HG03139 (cell line): ENCODE data around the gene MDK.

Experiments
- ATAC-seq: cut with Tn5 transposase; IDR thresholded peaks from one replicate; pipeline ENCODE4 v1.9.1; 2021; ENCODE audit not compliant: unreplicated experiment

MDK gene

DNA sequence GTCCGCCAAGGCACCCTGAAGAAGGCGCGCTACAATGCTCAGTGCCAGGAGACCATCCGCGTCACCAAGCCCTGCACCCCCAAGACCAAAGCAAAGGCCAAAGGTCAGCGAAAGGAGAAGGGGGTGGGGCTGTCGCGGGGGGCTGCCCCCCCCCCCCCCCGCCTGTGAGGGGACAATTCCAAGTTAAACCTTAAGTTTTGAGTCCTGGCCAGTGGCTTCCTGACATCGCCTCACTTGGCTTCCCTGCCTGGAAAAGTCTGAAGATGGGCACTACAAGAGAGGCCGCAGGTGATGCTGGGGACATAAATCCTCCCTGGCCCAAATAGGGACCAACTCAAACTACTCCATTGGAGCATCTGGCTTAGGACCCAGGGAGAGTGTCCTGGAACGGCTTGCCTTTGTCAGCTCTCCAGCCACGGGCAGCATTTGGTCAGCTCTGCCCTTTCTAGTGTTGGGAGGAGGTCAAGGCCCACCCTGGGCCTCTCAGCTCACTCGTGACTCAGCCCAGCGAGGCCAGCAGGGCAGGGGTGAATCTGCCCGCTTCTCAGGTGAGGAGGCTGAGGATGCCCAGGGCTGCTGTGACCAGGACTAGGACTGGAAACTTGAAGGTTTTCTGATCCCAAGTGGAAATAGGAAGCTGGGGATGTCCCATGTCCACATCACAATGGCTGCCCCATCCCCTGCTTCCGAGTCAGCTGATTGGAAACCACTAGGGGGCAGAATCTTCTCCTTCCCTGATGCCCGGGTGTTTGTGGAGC lies 1.4 kb downstream of the MDK start:
- no peak for ATAC-seq

DNA sequence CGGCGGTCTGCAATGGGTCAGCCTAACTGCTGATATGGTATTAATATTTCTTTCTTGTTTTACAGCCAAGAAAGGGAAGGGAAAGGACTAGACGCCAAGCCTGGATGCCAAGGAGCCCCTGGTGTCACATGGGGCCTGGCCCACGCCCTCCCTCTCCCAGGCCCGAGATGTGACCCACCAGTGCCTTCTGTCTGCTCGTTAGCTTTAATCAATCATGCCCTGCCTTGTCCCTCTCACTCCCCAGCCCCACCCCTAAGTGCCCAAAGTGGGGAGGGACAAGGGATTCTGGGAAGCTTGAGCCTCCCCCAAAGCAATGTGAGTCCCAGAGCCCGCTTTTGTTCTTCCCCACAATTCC lies 1.9 kb downstream of the MDK start:
- no peak for ATAC-seq

GRCh38 chr11:46383974-46384701 lies 2.7 kb downstream of the MDK start:
- ATAC-seq = no peak

DNA sequence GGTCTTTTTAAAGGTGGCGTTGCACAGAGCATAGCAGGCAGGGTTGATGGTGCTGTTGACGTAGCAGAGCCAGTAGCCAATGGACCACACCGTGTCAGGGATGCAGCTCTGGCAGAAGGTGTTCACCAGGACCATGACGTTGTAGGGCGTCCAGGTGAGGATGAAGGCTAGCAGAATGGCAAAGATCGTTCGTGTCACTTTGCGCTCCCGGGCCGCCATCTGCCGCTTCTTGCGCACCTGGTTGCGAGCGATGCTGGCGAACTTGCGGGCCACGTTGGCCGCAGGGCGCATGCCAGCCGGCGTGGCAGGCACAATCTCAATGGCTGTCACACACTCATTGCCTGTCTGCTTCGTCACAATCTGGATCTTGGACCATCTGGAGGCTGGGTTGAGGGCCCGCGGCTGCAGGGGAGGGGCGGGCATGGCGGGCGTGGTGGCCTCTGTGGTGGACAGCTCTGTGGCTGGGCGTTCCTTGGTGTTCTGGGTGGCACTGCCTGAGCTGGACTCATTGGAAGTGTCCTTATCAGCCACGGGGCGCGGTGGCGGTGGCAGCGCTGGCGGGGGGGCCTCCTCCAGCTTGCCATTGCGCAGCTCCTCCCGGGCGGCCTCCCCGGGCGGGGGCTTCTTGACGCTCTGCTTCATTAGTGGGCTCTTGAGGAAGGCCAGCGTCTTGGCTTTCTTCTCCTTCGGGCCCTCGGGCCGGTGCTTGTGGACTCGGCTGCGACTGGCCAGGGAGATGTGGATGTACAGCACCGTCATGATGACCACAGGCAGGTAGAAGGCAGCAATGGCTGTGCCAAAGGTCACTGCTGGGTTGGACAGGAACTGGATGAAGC lies 3.9 kb downstream of the MDK start:
- no peak for ATAC-seq

DNA sequence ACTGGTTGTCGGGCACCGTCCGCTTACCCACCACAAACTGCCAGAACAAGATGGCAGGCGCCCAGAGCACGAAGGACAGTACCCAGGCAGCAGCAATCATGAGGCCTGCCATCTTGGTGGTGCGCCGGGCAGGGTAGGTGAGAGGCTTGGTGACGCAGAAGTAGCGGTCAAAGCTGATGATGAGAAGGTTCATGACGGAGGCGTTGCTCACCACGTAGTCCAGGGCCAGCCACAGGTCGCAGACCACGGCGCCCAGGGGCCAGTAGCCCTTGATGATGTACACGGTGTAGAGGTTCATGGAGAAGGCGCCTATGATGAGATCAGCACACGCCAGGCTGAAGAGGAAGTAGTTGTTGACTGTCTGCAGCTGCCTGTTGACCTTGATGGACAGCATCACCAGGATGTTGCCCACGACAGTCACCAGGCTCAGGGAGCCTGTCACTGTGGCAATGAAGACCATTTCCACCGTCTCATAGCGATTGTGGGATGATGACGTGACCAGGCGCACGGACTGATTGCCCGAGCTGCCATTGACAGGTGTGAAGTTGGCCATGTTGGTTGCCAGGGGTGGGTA lies 4.6 kb downstream of the MDK start:
- no peak for ATAC-seq

GRCh38 chr11:46386674-46387073 lies 5.2 kb downstream of the MDK start:
- ATAC-seq = no peak

DNA sequence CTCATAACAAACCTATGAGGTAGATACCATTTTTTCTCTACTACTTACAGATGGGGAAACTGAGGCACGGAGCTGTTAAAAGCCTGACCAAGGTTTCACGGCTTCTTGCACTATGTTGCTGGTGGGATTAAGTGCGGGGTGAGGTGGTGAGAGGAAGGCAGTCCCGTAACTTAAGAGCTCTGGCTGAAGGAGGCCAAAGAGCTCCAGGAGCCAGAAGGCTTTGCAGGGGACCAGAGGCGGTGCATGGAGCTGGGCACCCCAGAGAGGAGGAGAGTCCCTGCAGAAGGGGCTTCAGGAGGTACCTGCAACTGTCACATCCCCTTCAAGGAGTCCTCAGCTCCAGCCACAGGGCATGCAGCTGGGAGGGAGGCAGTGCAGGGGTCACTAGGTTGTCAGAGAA lies 6.0 kb downstream of the MDK start:
- no peak for ATAC-seq

- ATAC-seq = no peak
Measured at GRCh38 chr11:46387919-46388618, 6.6 kb downstream of the MDK start.

DNA sequence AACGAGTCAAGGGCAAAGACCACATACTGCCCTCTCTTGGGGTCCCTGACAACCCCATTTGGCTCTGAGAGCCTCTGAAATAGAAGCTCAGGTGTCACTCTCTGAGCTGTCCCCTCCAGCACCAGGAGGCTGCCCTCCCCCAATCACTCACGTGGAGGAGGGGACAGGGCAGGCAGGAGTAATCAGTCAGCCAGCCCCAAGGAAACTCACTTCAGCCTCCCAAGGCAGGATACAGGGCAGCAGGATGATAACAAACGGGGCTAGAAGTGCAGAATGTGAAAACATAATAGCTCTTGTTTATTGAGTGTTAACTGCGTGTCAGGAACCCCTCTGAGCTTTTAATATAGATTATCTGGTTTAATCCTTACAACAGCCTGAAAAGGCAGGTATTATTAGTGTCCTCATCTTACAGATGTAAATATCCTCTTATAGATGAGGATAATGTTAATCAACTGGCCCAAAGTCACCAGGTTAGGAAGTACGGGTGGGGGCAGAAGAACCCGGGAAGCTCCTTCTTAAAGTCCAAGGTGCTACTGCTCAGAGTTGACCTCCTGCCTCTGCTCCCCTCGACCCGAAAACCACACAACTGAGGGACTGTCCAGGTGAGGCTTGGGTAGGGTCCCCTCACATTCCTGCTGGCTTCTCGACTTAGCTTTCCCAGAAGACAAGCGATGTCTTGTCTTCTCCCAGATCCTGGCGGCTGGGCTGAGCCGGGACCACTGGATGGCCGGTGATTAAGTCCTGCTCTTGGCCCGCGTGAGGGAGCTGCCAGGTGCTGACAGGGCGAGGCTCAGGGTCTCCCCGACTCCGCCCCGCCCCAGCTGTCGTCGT lies 7.4 kb downstream of the MDK start:
- no peak for ATAC-seq

DNA sequence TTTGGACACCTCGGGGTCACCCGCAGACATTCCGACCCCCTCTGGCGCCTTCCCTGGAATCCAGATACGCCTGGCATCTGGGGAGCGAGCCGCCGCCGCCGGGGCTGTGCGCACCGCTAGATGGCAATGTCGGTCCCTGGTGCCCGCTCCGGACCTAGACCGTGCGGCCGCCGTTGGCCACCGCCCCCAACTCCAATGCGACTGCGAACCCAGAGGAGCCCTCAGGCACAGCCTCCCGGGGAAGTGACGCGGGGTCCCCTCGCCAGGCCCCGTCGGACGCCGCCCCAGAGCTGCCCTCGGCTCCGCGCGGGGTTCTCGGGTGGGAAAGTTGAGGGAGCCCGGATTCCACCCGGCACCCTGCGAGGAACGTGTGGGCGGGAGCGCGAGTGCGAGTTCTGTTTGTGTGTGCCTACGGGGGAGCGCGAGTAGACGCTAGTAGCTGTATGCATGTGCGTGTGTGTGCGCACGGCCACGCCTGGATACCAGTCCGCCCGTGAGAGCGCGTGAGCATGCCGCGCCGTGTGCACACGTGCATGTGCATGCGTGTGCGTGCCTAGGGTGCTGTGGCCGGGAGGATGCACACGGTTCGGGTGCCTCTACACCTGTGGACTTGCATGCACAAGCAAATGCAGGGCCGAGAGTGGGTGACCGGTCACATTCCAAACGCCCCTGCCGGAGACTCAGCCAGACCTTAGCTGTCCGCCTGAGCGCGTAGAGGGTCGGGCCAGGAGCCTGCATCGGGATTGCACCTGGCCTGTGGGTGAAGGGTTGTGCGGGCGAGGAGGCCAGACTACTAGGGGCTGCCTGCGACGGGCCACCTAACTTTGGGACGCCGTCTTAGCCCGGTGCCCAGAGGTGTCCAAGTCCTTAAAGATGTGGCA lies 8.2 kb downstream of the MDK start:
- no peak for ATAC-seq

- no peak for ATAC-seq
Measured at GRCh38 chr11:46390331-46391171, 9.1 kb downstream of the MDK start.

DNA sequence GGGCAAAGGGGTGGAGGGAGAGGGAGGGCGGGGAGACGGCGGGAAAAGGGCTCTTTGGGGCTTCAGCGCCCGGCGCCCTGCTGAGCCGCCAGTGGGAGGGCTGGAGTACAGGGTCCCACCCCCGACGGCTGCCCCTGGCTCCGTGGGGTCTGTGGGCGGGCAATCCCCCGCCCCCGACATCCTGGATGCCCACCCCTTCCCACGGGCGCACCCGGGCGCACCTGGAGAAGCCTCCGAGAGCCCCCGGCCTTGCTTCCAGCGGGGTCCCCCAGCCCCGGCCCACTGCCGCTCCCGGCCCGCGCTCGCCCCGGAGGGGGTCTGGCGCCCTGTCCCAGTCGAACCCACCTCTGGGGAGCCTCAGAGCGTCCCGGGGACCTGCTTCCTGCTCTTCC lies 9.7 kb downstream of the MDK start:
- no peak for ATAC-seq

- no peak for ATAC-seq
Measured at GRCh38 chr11:46391578-46392420, 10.3 kb downstream of the MDK start, which contains the start of gene CHRM4. TSS of gene CHRM4 (minus strand) at chr11:46391776. CDS start at chr11:46386557, 5,219 bp downstream.

DNA sequence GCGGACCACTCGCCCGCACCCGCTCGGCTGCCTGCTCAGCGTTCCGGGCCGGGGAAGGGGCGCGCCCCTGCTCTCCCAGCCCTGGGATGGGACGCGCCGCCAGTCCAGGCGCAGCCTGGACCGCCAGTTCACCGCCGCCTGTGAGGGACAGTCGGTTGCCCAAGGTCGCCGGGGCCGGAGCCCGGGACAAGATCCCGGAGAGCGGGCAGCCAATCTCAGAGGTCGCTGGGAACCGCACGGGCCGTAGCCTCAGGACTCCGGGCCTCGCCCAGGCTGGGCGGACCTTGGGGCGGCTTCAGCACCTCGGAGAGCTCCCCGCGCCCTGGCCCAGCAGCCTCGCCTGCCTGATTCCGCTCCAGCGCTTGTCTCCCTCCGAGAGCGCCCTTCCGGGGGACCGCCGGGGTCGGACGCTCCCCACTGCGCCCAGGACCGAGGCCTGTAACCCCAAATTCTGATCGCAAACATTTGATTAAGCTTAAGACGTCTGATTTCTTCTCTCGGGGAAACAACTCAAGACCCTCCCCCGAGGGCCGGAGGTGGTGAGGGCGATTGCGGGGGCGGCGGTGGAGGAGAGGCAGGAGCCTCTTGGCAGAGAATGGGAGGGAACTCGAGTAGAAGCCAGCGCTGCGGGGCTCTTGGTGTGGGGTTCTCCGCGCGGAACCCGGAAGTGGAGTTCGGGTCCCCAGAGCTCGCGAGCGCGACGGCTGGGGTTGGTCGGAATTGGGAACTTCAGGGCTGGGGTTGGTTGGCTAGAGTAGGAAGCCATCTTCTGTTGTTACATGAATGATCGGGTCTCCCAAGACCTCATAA lies 11.2 kb downstream of the MDK start:
- ATAC-seq = peak; percentile 65

DNA sequence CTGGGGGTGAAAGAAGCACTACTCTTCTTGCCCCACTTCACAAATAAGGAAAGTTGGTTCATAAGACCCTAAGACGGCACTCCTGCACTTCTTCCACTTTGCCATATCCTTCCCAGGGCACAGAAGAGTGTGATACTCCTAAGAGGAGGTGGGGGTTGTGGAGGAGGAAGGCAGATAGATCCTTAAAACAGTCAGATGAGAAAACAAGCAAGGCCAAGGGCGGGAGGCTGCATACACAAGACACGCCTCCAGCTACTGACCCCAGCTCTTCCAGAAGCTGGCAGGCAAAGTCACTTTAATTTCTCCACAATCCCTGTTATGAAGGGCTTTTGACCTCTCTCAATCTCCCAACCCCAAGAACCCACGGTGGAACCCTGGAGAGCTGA lies 11.8 kb downstream of the MDK start:
- no peak for ATAC-seq

- no peak for ATAC-seq
Measured at GRCh38 chr11:46393759-46394158, 12.3 kb downstream of the MDK start.
